Measurements from ENCODE around the gene SLC25A19.
"Not testable (repeated sequence)": the region's sequence is repeated elsewhere in the genome, so short reads cannot be mapped to it uniquely, and the experiment has no call there.

SLC25A19 gene

GRCh38 chr17:75301049-75301448 is 11.8 kb upstream of the SLC25A19 start:
- H3K4me3 ChIP-seq (ENCODE audit: low read depth, low read length) = no peak overlapping the region
- no peak for TF ChIP-seq CTCF (IDR thresholded peaks at IDR 0.05; ENCODE audit: low read depth, low read length)

- TF ChIP-seq CTCF (IDR thresholded peaks at IDR 0.05; ENCODE audit: low read depth, low read length) = no peak
- no peak overlapping the region for H3K4me3 ChIP-seq (ENCODE audit: low read depth, low read length)
These were observed 11.0 kb upstream of the SLC25A19 start for GRCh38 chr17:75300280-75300679.

GRCh38 chr17:75295201-75296158 is 6.2 kb upstream of the SLC25A19 start:
- no peak for TF ChIP-seq CTCF (IDR thresholded peaks at IDR 0.05; ENCODE audit: low read depth, low read length)
- H3K4me3 ChIP-seq (ENCODE audit: low read depth, low read length) = no peak overlapping the region

- not testable (repeated sequence) for H3K4me3 ChIP-seq (ENCODE audit: low read depth, low read length)
These were observed 3.7 kb upstream of the SLC25A19 start for GRCh38 chr17:75292810-75293448.

- H3K4me3 ChIP-seq (ENCODE audit: low read depth, low read length) = peak overlapping the region; percentile 89
- TF ChIP-seq CTCF (IDR thresholded peaks at IDR 0.05; ENCODE audit: low read depth, low read length) = no peak
These were observed 652 bp upstream of the SLC25A19 start for GRCh38 chr17:75289832-75290337.

- no peak for TF ChIP-seq CTCF (IDR thresholded peaks at IDR 0.05; ENCODE audit: low read depth, low read length)
- peak overlapping the region; percentile 89 for H3K4me3 ChIP-seq (ENCODE audit: low read depth, low read length)
These were observed 491 bp downstream of the SLC25A19 start for GRCh38 chr17:75288770-75289114.

GRCh38 chr17:75288359-75288758 is 874 bp downstream of the SLC25A19 start:
- H3K4me3 ChIP-seq (ENCODE audit: low read depth, low read length) = peak overlapping the region; percentile 89
- TF ChIP-seq CTCF (IDR thresholded peaks at IDR 0.05; ENCODE audit: low read depth, low read length) = no peak
